Superior temporal gyrus (tissue), 1 donor: ENCODE measurements around the gene PDXP.
"Not testable (repeated sequence)": the region's sequence is repeated elsewhere in the genome, so short reads cannot be mapped to it uniquely, and the experiment has no call there.

ENCODE experiments used
- DNase-seq: peaks from one replicate; pipeline ENCODE4 v3.0.0-alpha.2; 2016; ENCODE audit errors: extremely low spot score

The PDXP gene

GRCh38 chr22:37674951-37675929 is 16.7 kb downstream of the PDXP start, which contains the start of gene LGALS1:
Gene LGALS1 (plus strand): TSS chr22:37675636. CDS start chr22:37675703, 67 bp downstream.
- DNase-seq, result peak; percentile 74

- no peak for DNase-seq
These were observed 17.6 kb downstream of the PDXP start for GRCh38 chr22:37675930-37676735.

- no peak for DNase-seq
These were observed 18.4 kb downstream of the PDXP start for GRCh38 chr22:37676736-37677492.

GRCh38 chr22:37677493-37677974 is 19.0 kb downstream of the PDXP start:
- no peak for DNase-seq

GRCh38 chr22:37678372-37678771 is 19.8 kb downstream of the PDXP start:
- DNase-seq, result no peak

GRCh38 chr22:37679670-37680069 is 21.1 kb downstream of the PDXP start:
- DNase-seq, result no peak

- no peak for DNase-seq
These were observed 21.8 kb downstream of the PDXP start for GRCh38 chr22:37680191-37680851.

GRCh38 chr22:37681001-37681424 is 22.5 kb downstream of the PDXP start:
- no peak for DNase-seq

GRCh38 chr22:37681556-37682049 is 23.1 kb downstream of the PDXP start:
- DNase-seq, result peak; percentile 74

GRCh38 chr22:37684803-37685615 is 26.5 kb downstream of the PDXP start:
- DNase-seq, result no peak

GRCh38 chr22:37686002-37686982 is 27.8 kb downstream of the PDXP start, which contains the start of gene NOL12:
Gene NOL12 (plus strand): TSS chr22:37686343. CDS start chr22:37686393, 50 bp downstream.
- DNase-seq, result peak; percentile 95

- DNase-seq, result no peak
These were observed 31.9 kb downstream of the PDXP start for GRCh38 chr22:37690407-37690806.

- DNase-seq, result no peak
These were observed 32.5 kb downstream of the PDXP start for GRCh38 chr22:37690901-37691504.

GRCh38 chr22:37692627-37693285 is 34.2 kb downstream of the PDXP start:
- DNase-seq, result no peak

- not testable (repeated sequence) for DNase-seq
These were observed 35.6 kb downstream of the PDXP start for GRCh38 chr22:37694131-37694530.

- DNase-seq, result not testable (repeated sequence)
These were observed 37.7 kb downstream of the PDXP start for GRCh38 chr22:37696260-37696656.
